A549 (cell line): ENCODE measurements around the gene MGAT5.
A peak's percentile ranks its signal among the peaks of the same experiment; 100 is the strongest.

Experiments
- CEBPB ChIP-seq, 2 experiments: fragments of >200 bp in 1 of 2; sonication (Bioruptor Twin) in 1 of 2; formaldehyde crosslinking in 1 of 2; IDR thresholded peaks; 2 replicates each; pipeline ENCODE4 v1.6.1; 2012 to 2016
- CTCF ChIP-seq: fragments of >200 bp; sonication (Bioruptor Twin); formaldehyde crosslinking; IDR thresholded peaks from 3 replicates; pipeline ENCODE4 v1.5.1; 2016
- EP300 ChIP-seq, 2 experiments: fragments of >200 bp; sonication (Bioruptor Twin); formaldehyde crosslinking; IDR thresholded peaks; 2 replicates in 1 of 2; 3 replicates in 1 of 2; pipeline ENCODE4 v1.6.1; 2016 to 2017
- FOSL2 ChIP-seq, 2 experiments: fragments of 450-650 bp in 1 of 2; fragments of >200 bp in 1 of 2; sonication (Bioruptor Twin) in 1 of 2; formaldehyde crosslinking; IDR thresholded peaks; 2 replicates each; pipeline versions ENCODE4 v1.5.0 to v1.6.1; 2016 to 2020; ENCODE audit warnings: mild to moderate bottlenecking in 1 of 2, moderate library complexity in 1 of 2
- HOXB5 ChIP-seq: fragments of 250-450 bp; sonication (Bioruptor Pico); IDR thresholded peaks from 2 replicates; pipeline ENCODE4 v1.5.0; 2020; ENCODE audit warnings: mild to moderate bottlenecking, moderate library complexity
- KDM5A ChIP-seq: fragments of 200-600 bp; sonication (generic); IDR thresholded peaks from 2 replicates; pipeline ENCODE4 v1.6.1; 2016; ENCODE audit warnings: antibody characterized with exemption, mild to moderate bottlenecking
- PBX3 ChIP-seq: IDR thresholded peaks from 2 replicates; pipeline ENCODE4 v1.6.1; 2012
- PHF8 ChIP-seq: fragments of 200-600 bp; sonication (generic); IDR thresholded peaks from 2 replicates; pipeline ENCODE4 v1.6.1; 2016; ENCODE audit warnings: low read depth, mild to moderate bottlenecking, antibody characterized with exemption, moderate library complexity, borderline replicate concordance
- TF ChIP-seq, protein P1 (sequence below): IDR thresholded peaks from 2 replicates; pipeline ENCODE4 v1.6.1; 2012
- TF ChIP-seq, protein P2 (sequence below): fragments of 450-650 bp; IDR thresholded peaks from 2 replicates; pipeline ENCODE4 v1.6.1; 2014; ENCODE audit warnings: antibody characterized with exemption

DNA sequence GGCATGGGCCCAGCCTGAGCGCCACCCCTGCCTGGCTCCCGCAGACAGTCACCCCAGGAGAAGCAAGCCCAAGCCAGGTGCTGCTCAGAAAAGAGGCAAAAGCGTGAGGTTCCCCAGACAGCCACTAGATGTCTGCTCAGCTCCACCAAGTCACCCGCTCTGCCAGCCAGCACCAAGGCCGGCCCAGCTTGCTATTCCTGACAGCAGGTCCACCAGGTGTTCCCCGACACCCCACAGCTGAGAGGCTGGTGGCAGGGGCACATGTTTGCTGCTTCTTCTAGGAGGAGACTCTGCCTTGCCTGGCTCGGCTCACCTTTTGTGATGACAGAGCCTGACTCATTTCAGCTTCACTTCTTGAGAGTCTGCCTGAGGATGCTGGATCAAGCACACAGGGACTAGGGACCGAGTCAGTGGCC is 206.7 kb downstream of the MGAT5 start:
- TF ChIP-seq PHF8, result no peak
- no peak for TF ChIP-seq PBX3
- TF ChIP-seq EP300 (IDR thresholded peaks at IDR 0.05), result no peak
- no peak for TF ChIP-seq FOSL2 (IDR thresholded peaks at IDR 0.05)
- TF ChIP-seq FOSL2 (CRISPR knock-in tag; IDR thresholded peaks at IDR 0.05), result no peak
- no peak for TF ChIP-seq HOXB5 (CRISPR knock-in tag)
- peak; percentile 69 for TF ChIP-seq CTCF
- TF ChIP-seq, protein P1, sequence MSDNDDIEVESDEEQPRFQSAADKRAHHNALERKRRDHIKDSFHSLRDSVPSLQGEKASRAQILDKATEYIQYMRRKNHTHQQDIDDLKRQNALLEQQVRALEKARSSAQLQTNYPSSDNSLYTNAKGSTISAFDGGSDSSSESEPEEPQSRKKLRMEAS, result no peak
- TF ChIP-seq, protein P2, sequence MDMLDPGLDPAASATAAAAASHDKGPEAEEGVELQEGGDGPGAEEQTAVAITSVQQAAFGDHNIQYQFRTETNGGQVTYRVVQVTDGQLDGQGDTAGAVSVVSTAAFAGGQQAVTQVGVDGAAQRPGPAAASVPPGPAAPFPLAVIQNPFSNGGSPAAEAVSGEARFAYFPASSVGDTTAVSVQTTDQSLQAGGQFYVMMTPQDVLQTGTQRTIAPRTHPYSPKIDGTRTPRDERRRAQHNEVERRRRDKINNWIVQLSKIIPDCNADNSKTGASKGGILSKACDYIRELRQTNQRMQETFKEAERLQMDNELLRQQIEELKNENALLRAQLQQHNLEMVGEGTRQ, result no peak
- TF ChIP-seq KDM5A, result no peak
- no peak for TF ChIP-seq CEBPB (IDR thresholded peaks at IDR 0.05)
